CD1c-positive myeloid dendritic cell (primary cell): ENCODE measurements around the gene NREP.

ENCODE experiments used
- DNase-seq: peaks from one replicate; pipeline ENCODE4 v3.0.0-alpha.2; 2016; ENCODE audit errors: extremely low spot score

Gene NREP, protein sequence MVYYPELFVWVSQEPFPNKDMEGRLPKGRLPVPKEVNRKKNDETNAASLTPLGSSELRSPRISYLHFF

DNA sequence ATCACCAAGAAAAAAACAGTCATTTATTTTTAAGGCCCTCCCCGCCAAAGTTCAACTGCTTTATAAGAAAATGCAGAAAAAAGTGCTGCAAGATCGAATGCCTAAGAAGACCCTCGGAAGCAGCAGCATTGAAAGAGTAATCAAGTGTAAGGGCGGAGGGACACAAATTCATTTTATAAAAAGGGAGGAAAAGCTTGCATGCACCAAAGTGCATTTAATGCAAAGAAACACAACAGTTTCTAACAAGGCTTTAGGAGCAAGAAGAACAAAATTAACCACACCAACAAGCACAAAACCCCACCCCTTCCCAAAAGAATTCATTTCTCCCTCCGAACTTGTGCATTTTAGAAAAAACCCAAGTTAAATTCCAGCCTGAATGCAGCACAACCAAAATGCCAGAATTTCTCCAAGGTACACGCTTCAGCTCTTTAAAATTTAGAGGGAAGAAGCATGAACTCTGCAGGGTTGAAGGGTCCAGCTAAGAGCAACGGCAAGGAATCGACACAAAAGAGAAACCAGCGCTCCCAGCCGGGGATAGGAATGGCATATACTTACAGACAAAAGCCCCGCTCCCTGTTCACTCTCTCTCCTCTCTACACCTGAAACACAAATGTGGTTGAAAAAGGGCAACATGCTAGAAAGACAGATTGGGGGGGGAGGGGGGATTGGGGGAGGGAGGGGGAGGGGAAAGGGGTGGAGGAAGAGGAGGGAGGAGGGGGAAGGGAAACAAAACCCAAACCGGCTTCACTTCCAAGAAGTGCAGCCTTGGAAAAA lies at the start of gene NREP:
Gene NREP (minus strand): TSS at position 614 of the 774 bp plus-strand sequence. CDS start 1,422 bp downstream, outside the sequence.
- peak; percentile 20 for DNase-seq

DNA sequence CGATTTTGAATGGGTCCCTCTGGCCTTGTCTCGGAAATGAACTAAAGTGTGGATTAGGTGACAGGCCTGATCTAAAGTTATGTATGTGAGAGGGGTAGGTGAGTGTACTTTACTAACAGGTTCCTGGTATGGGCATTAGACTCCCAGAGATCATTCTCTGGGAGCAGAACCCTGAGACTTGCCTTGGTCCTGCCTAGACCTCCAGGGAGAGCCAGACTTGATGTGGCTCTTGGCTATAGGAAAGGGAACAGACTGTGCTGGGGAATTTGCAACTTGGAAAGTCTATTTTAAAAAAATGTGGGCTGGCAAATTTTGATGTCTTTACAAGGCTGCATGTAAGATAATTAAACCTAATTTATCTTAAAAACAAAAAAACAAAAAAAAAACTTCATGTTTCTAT lies 49.8 kb upstream of the NREP start:
- no peak for DNase-seq

DNA sequence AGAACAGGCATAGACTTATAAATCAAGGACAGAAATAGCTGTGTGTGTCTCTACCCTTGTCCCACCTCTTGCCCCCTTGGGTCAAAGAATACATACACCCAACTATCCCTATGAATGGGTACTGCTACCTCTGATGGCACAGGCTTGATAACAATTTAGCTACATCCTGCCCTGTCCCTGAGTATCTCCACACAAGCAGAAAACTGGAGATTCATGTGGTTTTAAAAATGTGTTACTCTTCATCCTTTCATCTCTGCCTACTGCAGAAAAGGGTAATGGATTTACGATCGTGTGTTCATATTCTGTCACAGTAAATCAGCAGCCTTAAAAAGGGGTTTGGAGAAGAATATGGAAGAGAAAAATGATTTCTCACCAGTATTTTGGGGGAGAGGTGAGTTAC lies 49.2 kb upstream of the NREP start:
- DNase-seq = no peak

DNA sequence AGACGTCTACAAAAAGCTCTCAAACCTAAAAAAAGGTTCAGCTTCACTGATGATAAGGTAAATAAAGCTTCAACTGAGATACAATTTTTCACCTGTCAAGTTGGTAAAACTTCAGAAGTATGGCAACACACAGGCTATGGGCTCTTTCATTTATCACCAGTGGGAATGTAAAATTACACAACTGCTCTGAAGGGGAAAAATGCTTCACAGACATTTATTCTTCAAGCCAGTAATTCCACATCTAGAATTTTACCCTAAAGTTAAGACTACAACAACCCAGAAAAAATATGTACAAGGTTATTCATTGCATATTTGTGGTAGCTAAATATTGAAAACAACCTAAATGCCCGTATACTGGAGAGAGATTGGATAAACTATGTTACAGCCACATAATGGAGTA lies 48.1 kb upstream of the NREP start:
- no peak for DNase-seq

DNA sequence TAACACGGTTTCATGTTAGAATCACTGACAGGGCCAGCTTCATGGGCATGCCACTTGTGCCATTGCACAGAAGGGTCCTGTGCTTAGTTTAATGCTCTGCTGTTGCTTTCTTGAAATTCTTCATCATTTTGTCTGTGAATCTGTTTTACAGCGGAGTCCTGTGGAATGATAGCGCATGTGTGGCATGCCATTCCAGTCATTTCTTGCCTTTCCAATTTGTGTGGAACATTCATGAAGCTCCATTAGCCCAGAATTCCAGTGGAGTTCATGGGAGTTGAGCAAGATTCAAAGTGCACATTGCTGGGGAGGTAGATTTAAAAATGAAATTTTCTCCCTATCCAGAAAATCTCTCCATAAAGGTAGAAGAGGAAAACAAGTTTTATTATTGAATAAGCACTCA lies 43.4 kb upstream of the NREP start:
- DNase-seq = no peak

DNA sequence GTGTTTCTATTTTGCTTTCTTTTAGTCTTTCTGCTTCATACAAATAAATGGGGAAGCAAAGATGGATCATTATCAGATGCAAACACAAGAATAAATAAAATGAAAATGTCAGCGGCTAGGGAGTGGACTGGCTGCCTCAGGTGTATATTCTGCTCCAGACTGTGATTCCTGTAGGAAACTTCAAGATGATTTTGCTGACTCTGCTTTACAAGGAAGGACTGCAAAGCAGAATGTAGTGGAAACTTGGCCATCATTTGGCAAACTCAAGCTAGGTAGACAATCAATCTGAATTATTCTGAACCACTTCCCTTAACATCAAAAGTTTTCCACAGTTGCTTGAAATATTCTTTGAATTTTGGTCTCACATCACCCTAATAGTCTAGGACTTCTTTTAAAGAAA lies 38.1 kb upstream of the NREP start:
- DNase-seq = no peak

DNA sequence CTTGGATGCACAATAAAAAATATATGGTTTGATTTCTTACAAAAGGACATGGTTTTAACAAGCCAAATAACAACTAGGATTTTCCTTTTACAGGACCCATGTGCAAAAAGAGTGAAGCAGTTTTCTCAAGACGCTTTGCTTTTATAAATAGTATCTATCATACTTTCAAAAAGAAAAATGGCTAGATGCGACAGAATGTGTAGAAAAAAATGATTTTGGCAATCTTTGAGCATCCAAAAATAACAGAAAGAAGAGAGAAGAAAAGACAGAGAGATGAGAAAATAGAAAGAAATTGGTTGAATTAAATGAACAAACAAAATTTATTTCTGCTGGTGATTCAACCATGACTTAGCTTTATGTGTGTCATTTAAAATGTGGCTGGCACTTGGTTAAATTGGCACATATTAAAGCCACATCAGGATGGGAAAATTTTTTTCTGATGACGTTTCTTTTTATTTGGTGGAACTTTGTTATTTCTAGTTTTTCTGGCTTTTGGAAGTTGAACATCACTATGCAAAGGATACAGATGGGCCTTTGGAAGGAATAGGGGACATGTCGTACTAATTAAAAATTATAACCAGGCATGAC lies 35.6 kb upstream of the NREP start:
- no peak for DNase-seq

DNA sequence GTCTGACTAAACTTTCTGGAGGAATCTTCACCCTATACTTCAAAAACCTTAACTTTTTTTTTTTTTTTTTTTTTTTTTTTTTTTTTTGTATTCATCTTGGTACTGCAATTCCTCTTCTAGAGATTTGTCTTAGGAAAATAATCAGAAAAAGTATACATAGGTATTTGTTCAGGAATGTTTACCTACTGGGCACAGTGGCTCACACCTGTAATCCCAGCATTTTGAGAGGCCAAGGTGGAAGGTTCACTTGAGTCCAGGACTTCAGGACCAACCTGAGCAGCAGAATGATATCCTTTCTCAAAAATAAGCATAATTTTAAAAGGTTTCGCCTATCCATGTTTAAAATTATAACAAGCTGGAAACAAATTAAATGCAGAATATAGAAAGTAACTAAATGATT lies 33.3 kb upstream of the NREP start:
- no peak for DNase-seq

DNA sequence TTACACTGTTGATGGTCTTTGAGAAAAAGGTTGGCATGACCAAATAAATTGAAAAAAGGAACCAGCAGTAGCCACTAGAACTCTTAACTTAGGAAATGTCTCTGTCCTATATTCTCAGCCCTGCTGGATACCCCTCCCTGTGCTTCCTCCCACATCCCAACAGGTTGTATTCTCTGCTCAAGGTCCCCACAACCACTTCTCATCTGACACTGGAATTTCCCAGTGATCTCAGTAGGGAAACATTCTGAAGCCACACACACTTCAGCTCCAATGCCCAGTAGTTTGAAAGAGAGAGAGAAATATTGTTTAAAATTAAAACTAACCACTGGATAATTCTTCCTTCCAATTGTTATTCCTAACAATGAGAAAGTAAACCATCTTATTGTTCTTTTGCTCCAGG lies 30.0 kb upstream of the NREP start:
- no peak for DNase-seq

DNA sequence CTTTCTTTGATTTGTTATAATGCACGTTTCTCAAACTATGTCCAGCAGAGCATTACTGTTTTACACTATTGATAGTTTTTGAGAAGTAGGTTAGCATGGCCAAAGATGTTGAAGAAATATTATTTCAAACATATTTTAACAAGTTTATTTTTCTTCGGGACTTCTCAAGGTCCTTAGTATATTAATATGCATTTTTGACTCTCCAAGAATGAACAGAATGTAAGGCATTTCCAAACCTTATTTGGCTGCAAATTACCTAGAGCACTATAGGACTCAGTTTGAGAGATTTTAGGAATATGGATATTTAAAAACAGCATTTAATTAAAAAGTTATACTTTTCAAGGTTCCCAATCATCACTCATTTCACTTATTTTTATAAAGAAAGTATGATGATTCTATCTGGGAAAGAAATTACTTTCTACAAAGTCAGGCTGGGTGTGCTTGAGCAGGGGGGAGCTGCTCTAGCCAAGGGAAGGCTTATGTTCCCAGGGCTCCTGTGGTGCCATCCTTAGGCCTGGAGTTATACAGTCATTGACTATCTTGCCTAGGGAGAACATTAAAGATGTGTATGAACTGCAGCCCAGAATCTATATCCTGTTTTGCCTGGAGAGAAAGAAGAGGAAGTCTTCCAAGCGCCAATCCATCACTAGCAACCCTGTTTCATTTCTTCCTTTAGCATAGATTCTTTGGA lies 27.6 kb upstream of the NREP start:
- DNase-seq = no peak

DNA sequence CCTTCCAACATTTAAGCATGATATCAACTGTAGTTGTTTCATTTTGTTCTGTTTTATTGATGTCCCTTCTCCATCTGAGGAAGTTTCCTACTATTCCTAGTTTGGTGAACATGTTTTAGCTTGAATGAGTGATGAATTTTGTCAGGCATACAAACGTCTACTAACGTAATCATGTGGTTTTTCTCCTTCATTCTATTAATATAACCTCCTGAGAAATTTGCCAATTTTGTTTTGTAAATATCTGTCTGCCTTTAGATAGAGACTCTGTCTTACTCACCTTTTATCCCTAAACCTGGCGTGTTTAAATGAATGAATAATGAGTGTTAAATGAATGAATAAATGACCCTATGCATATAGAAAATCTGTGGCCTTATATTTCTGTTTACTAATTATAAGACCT lies 26.5 kb upstream of the NREP start:
- DNase-seq = no peak

DNA sequence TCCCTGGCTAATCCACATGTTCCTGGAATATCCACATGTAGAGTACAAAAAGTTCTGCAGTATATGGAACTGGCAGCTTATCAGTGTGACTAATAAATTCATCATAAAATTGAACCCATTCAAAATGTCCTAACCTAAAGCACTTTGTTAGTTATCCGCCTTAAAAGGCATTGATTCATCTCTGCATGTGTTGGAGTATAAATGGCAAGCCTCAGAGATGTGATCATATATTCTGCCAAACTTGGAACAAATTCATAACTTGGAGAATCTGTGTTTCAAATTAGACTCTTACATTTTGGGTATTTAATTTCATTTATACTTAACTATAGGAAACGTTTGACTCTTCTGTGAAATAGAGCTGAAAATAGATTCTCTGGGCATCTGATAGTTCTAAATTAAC lies 25.2 kb upstream of the NREP start:
- DNase-seq = no peak

DNA sequence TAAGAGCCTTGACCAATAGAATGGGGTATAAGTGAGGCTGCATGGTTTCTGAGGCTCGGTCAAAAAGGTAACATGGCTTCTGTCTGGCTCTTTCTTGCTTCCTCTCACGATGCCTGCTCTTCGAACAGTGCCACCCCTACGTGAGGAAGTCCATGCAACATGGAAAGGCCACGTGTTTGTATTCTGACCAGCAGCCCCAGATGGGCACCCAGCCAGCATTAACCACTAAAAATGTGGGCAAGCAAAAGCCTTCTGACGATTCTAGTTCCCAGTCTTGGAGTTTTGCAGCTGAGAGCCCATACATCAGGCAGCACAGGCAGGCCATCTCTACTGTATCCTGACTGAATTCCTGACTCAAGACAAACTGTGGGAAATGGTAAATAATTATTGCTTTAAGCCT lies 24.2 kb upstream of the NREP start:
- DNase-seq = peak; percentile 78

DNA sequence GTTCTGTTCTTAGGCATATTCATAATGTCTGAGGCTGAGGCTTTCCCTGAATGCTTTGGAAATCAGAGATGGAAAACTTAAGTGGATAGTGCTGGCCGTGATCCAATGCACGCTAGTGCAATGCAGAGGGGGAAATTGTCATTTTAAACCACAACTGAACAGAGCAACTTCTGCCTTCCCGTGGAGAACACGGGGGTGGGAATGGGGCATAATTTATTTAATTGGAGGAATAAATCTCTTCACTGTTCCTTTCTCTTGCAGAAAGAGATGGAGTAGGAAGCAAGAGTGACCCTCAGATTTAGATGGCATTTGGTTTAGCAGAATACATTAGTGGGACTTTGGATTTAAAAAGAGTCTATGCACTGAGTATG lies 22.9 kb upstream of the NREP start:
- DNase-seq = peak; percentile 45

DNA sequence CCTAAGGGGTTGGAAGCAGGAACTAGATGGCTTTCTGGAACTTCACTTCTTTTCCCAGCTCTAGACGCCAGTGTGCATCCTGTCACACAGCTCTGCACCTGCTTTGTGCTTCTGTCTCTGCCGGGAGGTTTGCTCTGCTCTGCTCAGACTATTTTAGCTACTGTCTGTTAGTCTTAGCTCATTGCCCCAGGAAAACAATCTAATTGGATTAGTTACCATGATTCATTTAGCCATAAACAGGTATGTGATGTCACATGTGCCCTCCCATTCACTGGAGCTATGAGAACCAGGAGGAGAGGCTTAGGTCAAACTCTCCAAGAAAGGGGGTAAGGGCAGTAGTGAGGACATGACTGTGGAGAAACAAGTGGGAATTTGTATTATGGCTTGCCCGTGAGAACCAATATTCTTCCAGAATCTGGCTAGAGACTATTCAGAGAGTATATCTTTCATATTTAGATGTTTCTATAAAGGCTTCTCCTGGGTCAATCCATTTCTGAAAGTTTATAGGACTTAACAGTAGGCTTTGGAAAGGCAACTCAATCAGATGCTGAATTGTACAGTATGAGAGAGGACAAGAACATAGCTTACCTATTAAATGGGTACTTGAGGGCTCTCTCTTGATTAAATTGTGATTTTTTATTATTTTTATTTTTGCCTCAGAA lies 22.4 kb upstream of the NREP start:
- no peak for DNase-seq

DNA sequence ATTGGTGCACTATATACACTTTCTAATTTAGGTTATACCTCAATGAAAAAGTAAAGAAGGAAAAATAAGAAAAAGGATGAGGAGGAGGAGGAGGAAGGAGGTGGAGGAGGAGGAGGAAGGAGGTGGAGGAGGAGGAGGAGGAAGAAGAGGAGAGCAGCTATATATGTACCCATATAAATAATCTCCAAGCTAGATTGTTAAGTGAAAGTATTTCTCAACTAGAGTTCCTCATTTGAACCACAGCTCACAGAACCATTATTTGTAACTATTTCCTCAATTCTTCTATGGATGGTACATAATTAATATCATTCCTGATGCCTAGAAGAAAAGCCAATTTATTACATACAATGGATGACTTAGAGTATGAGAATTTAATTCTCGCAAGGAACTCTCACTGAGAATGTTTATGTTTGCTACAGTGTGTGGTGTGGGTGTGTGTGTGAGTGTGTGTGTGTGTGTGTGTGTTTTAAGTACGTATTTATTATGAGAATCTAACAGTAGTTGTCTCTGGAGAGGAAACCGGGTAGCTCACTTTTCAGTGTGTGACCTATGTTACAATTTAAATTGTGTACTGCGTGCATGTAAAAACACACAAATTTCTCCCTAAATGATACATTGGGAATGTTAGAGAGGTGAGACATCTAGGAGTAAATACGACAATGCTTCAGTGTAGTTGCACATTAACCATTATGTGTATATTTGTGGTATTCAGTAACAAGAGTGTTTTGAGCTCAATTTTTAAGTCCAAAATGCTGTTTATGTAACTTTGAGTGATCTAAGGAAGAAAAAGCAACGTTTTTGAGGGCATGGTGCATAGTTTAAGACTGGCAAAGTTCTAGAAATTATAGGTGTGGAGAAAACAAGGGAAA lies 20.2 kb upstream of the NREP start:
- DNase-seq = peak; percentile 74

DNA sequence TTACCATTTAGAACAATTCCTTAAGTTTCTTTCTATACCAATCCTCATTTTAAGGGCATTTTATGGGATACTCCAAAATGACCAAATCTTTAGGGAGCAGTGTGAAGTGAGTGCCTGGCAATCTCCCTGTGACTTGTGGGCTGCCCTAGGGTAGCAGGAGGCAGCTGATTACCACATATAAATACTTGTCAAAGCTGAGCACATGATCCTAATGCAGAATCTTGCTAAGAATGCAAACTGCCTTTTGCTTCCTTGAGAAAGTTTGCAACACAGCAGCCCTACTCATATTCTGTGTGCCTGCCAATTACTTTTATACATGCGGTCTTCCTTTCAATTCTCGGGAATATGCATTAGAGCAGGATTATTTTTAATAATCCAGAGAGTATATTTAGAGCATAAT lies 18.2 kb upstream of the NREP start:
- DNase-seq = peak; percentile 16

DNA sequence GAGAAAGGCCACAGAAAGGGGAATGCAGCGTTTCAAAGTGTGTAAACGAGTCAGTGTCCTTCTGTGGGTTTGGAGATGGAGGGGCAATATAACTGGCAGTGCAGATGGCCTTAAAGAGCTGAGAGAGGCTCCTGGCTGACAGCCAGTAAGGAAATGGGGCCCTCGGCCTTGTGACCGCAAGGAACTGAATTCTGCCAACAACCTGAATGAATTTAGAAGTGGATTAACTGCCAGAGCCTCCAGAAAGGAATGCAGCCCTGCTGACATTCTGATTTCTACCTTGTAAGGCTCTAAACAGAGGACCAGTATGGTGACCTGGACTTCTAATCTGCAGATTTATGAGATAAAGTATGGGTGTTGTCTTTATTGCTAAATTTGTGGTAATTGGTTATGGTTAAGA lies 17.5 kb upstream of the NREP start:
- peak; percentile 35 for DNase-seq

DNA sequence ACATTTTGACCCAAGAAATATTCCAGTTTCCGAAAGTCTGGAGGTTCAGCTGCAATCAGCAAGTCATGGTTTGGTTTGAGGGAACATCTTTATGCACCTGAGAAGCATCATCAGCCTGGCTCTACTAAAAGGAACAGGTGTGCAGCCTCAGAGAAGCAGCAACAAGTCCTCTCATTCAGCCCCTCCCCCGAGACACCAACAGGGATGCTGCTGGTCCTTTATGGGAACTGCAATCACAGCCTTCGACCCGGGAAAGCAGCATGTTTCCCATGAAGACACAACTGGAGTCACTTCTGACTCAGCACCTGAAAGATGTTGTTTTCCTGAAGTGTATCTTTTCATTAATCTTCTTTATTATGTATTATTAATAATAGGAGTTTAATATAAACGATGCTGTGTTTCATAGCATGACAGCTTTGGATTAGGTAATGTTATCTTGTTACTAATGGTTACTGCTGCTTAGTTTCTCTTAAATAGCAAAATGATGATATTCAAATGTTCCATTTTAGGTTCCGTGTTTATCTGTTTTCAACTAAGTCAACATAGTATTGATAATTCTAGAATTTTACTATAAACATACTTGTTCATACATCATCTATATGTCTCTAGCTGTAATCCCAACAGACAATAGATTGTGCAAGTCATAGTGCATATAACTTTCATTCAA lies 15.6 kb upstream of the NREP start:
- DNase-seq = no peak

DNA sequence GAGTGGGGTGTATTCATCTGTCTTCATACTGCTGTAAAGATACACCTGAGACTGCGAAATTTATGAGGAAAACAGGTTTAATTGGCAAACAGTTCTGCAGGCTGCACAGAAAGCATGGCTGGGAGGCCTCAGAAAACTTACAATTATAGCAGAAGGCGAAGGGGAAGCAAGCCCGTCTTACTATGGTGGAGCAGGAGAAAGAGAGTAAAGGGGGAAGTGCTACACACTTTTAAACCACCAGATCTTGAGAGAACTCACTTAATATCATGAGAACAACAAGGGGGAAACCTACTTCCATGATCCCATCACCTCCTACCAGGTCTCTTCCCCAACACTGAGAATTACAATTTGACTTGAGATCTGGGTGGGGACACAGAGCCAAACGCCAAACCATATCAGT lies 12.5 kb upstream of the NREP start:
- peak; percentile 38 for DNase-seq
